GM23338 (cell line): ENCODE results near the gene PRELID1. TPM values are rescaled to one million over a fixed set of nuclear protein-coding genes. Genes with fewer than 3 reads are reported as not detected.

Source experiments
- ATAC-seq: fragments of 200-7000 bp; cut with Tn5 transposase; 3 replicates; pipeline ENCODE4 v1.9.1; 2020
- DNase-seq: peaks from one replicate; pipeline ENCODE4 v3.0.0-alpha.2; 2015; ENCODE audit warnings: low spot score
- H2AFZ ChIP-seq: fragments of 200-600 bp; sonication (generic); 2 replicates; pipeline ENCODE4 v1.8.0; 2016; ENCODE audit warnings: antibody characterized with exemption, mild to moderate bottlenecking, moderate library complexity
- H3F3A ChIP-seq: fragments of 200-600 bp; sonication (generic); replicated peaks from 2 replicates; pipeline ENCODE4 v1.8.0; 2017; ENCODE audit warnings: antibody characterized with exemption, mixed run types, low read depth
- H3K27ac ChIP-seq: fragments of 200-600 bp; sonication (generic); 2 replicates; pipeline ENCODE4 v1.6.1; 2016; ENCODE audit warnings: low read depth
- H3K27me3 ChIP-seq: fragments of 200-600 bp; sonication (generic); 2 replicates; pipeline ENCODE4 v1.8.0; 2016; ENCODE audit warnings: mild to moderate bottlenecking, mixed run types, moderate library complexity; ENCODE audit not compliant: insufficient read depth
- H3K36me3 ChIP-seq: fragments of 200-600 bp; sonication (generic); 2 replicates; pipeline ENCODE4 v1.8.0; 2016; ENCODE audit warnings: mild to moderate bottlenecking; ENCODE audit not compliant: insufficient read depth
- H3K4me1 ChIP-seq: fragments of 200-600 bp; sonication (generic); 2 replicates; pipeline ENCODE4 v1.8.0; 2016; ENCODE audit warnings: mild to moderate bottlenecking, moderate library complexity; ENCODE audit not compliant: insufficient read depth
- H3K4me2 ChIP-seq: fragments of 200-600 bp; sonication (generic); 2 replicates; pipeline ENCODE4 v1.7.1; 2017; ENCODE audit warnings: mixed run types
- H3K4me3 ChIP-seq: fragments of 200-600 bp; sonication (generic); 2 replicates; pipeline ENCODE4 v1.6.1; 2016; ENCODE audit warnings: mixed run types
- H3K79me2 ChIP-seq: fragments of 200-600 bp; sonication (generic); replicated peaks from 2 replicates; pipeline ENCODE4 v1.8.0; 2017; ENCODE audit warnings: mild to moderate bottlenecking; ENCODE audit not compliant: insufficient read depth
- H3K9me2 ChIP-seq: fragments of 200-600 bp; sonication (generic); 2 replicates; pipeline ENCODE4 v1.8.0; 2017; ENCODE audit not compliant: insufficient read depth
- H4K20me1 ChIP-seq: fragments of 200-600 bp; sonication (generic); replicated peaks from 2 replicates; pipeline ENCODE4 v1.8.0; 2017; ENCODE audit warnings: mild to moderate bottlenecking; ENCODE audit not compliant: insufficient read depth
- H3K27ac Mint-ChIP-seq: 2 replicates; pipeline ENCODE4 v1.8.0; 2020; ENCODE audit warnings: inconsistent platforms, mild to moderate bottlenecking, moderate library complexity, mixed read lengths
- H3K27me3 Mint-ChIP-seq: 3 replicates; pipeline ENCODE4 v1.8.0; 2022; ENCODE audit warnings: low read depth, mild to moderate bottlenecking, moderate library complexity, mixed read lengths, inconsistent platforms; ENCODE audit not compliant: insufficient read depth, poor library complexity
- H3K36me3 Mint-ChIP-seq: 3 replicates; pipeline ENCODE4 v1.8.0; 2021; ENCODE audit warnings: low read depth, mild to moderate bottlenecking, inconsistent platforms, moderate library complexity, mixed read lengths
- H3K4me1 Mint-ChIP-seq: 3 replicates; pipeline ENCODE4 v1.8.0; 2020; ENCODE audit warnings: mild to moderate bottlenecking, inconsistent platforms, mixed read lengths
- H3K4me3 Mint-ChIP-seq: 3 replicates; pipeline ENCODE4 v1.8.0; 2021; ENCODE audit warnings: moderate library complexity, mild to moderate bottlenecking, inconsistent platforms, mixed read lengths
- H3K9me3 Mint-ChIP-seq: 3 replicates; pipeline ENCODE4 v1.8.0; 2020; ENCODE audit warnings: moderate library complexity, mild to moderate bottlenecking, inconsistent platforms, mixed read lengths
- CREB1 ChIP-seq: fragments of 250-450 bp; sonication (Bioruptor Pico); IDR thresholded peaks from 2 replicates; pipeline ENCODE4 v1.5.0; 2020; ENCODE audit warnings: low read depth, mild to moderate bottlenecking, moderate library complexity
- EZH2phosphoT487 ChIP-seq: fragments of 200-600 bp; sonication (generic); IDR thresholded peaks from one replicate; pipeline ENCODE4 v1.8.1; 2018; ENCODE audit warnings: antibody characterized with exemption; ENCODE audit not compliant: unreplicated experiment
- JUNB ChIP-seq: IDR thresholded peaks from one replicate; pipeline ENCODE4 v1.6.1; 2016; ENCODE audit warnings: antibody characterized with exemption; ENCODE audit not compliant: unreplicated experiment
- NANOG ChIP-seq: IDR thresholded peaks from 2 replicates; pipeline ENCODE4 v1.6.1; 2016; ENCODE audit warnings: antibody characterized with exemption, borderline replicate concordance
- STAT1 ChIP-seq: IDR thresholded peaks from one replicate; pipeline ENCODE4 v1.6.1; 2016; ENCODE audit warnings: antibody characterized with exemption; ENCODE audit not compliant: unreplicated experiment
- ZNF114 ChIP-seq: fragments of 250-450 bp; sonication (Bioruptor Pico); IDR thresholded peaks from 2 replicates; pipeline ENCODE4 v1.5.0; 2020; ENCODE audit warnings: mild to moderate bottlenecking, moderate library complexity
- ZNF331 ChIP-seq: fragments of 250-450 bp; sonication (Bioruptor Pico); IDR thresholded peaks from 2 replicates; pipeline ENCODE4 v1.5.0; 2020; ENCODE audit warnings: low read depth, mild to moderate bottlenecking, moderate library complexity
- polyA plus RNA-seq: library from polyadenylated mRNA; unstranded; fragments of >200 nt; fragmentation: Nextera tagmentation; extraction: Ambion mirVana; gene quantifications from 2 replicates; pipeline ENCODE4 v1.2.1, GENCODE V29; 2016
- total RNA-seq: library from RNA; depleted of rRNA; stranded (reverse); fragments of >200 nt; shearing (Covaris generic); gene quantifications from 2 replicates; pipeline ENCODE4 v1.2.3, GENCODE V29; 2014
- TF ChIP-seq, protein P1 (sequence below), 2 experiments: fragments of 200-600 bp in 1 of 2; sonication (generic) in 1 of 2; conservative IDR thresholded peaks; 2 replicates each; pipeline versions ENCODE4 v1.5.1 to v1.6.1; 2016 to 2017; ENCODE audit warnings: antibody characterized with exemption in 2 of 2, low read depth in 2 of 2, mild to moderate bottlenecking in 2 of 2, moderate library complexity in 1 of 2

PRELID1 gene
- total and polyA plus RNA-seq, 2 experiments from 2014 or later, result 328 to 349 TPM

GRCh38 chr5:177265395-177265794 is 38.2 kb upstream of the PRELID1 start:
- no peaks in the 10 kb centered on the region for H3K9me3 Mint-ChIP-seq
- H3K27me3 Mint-ChIP-seq, result peaks cover 12% of the 10 kb centered on the region
- no peak overlapping the region for H2AFZ ChIP-seq
- H3K27me3 ChIP-seq, result no peaks in the 10 kb centered on the region
- no peak overlapping the region; the same call in 1 of the 2 replicates for H3K27ac Mint-ChIP-seq
- no peak overlapping the region for H3K4me3 ChIP-seq
- ATAC-seq, result peak; percentile 61
- peaks cover 33% of the 10 kb centered on the region for H4K20me1 ChIP-seq
- TF ChIP-seq CREB1 (CRISPR knock-in tag) (no peak), ZNF114 (CRISPR knock-in tag) (no peak), STAT1 (no peak), EZH2phosphoT487 (no peak), NANOG (no peak), ZNF331 (CRISPR knock-in tag) (no peak)
- H3K27ac ChIP-seq, result 0 out of 2 replicates have a peak overlapping the region, but pooled peaks have one; percentile 56
- no peak overlapping the region for H3K4me3 Mint-ChIP-seq
- no peaks in the 10 kb centered on the region for H3K4me1 ChIP-seq
- no peaks in the 10 kb centered on the region for H3K4me1 Mint-ChIP-seq
- peaks cover 64% of the 10 kb centered on the region for H3K36me3 ChIP-seq
- H3K4me2 ChIP-seq, result no peak overlapping the region
- H3K79me2 ChIP-seq, result peaks cover 13% of the 10 kb centered on the region; the same call in 1 of the 2 replicates
- H3K36me3 Mint-ChIP-seq, result peaks cover 88% of the 10 kb centered on the region
- H3K9me2 ChIP-seq, result no peaks in the 10 kb centered on the region
- H3F3A ChIP-seq, result no peaks in the 10 kb centered on the region; the same call in 1 of the 2 replicates
- DNase-seq, result no peak

- no peaks in the 10 kb centered on the region; the same call in 2 of the 3 replicates for H3K9me3 Mint-ChIP-seq
- Histone ChIP-seq H4K20me1 (peaks cover 31% of the 10 kb centered on the region), H3K9me2 (no peaks in the 10 kb centered on the region), H3K4me2 (no peak overlapping the region), H3K36me3 (peaks cover 65% of the 10 kb centered on the region), H3K27ac (0 out of 2 replicates have a peak overlapping the region, but pooled peaks have one; percentile 30), H2AFZ (no peak overlapping the region), H3K27me3 (no peaks in the 10 kb centered on the region), H3K79me2 (peaks cover 13% of the 10 kb centered on the region; the same call in 1 of the 2 replicates), H3F3A (no peaks in the 10 kb centered on the region; the same call in 1 of the 2 replicates), H3K4me3 (no peak overlapping the region), H3K4me1 (no peaks in the 10 kb centered on the region)
- ATAC-seq, result no peak
- H3K27me3 Mint-ChIP-seq, result peaks cover 12% of the 10 kb centered on the region
- no peak overlapping the region for H3K4me3 Mint-ChIP-seq
- peaks cover 90% of the 10 kb centered on the region for H3K36me3 Mint-ChIP-seq
- H3K4me1 Mint-ChIP-seq, result no peaks in the 10 kb centered on the region
- H3K27ac Mint-ChIP-seq, result peak overlapping the region; percentile 18
- no peak for DNase-seq
- no peak for TF ChIP-seq STAT1
- TF ChIP-seq JUNB, result no peak
- TF ChIP-seq, protein P1, sequence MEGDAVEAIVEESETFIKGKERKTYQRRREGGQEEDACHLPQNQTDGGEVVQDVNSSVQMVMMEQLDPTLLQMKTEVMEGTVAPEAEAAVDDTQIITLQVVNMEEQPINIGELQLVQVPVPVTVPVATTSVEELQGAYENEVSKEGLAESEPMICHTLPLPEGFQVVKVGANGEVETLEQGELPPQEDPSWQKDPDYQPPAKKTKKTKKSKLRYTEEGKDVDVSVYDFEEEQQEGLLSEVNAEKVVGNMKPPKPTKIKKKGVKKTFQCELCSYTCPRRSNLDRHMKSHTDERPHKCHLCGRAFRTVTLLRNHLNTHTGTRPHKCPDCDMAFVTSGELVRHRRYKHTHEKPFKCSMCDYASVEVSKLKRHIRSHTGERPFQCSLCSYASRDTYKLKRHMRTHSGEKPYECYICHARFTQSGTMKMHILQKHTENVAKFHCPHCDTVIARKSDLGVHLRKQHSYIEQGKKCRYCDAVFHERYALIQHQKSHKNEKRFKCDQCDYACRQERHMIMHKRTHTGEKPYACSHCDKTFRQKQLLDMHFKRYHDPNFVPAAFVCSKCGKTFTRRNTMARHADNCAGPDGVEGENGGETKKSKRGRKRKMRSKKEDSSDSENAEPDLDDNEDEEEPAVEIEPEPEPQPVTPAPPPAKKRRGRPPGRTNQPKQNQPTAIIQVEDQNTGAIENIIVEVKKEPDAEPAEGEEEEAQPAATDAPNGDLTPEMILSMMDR (conservative IDR thresholded peaks at IDR 0.05; ENCODE audit: low read depth in 2 of 2), result no peak
Measured at GRCh38 chr5:177269232-177269895, 34.2 kb upstream of the PRELID1 start.
